ENCODE measurements around the gene ADIG.

ADIG gene

GRCh38 chr20:38608188-38608587, 27.2 kb downstream of the ADIG start:
- TF ChIP-seq CTCF (IDR thresholded peaks at IDR 0.05; ENCODE audit: low read depth, low read length) = no peak
- no peak for DNase-seq (ENCODE audit: low read depth, low spot score)
- in situ Hi-C loops (cut with HindIII; ENCODE audit: low sequenced_read_pairs) = no loop called here
- no peak overlapping the region for H3K4me3 ChIP-seq (ENCODE audit: low read depth, low read length)

- TF ChIP-seq CTCF (IDR thresholded peaks at IDR 0.05; ENCODE audit: low read depth, low read length) = no peak
- no peak for DNase-seq (ENCODE audit: low read depth, low spot score)
- H3K4me3 ChIP-seq (ENCODE audit: low read depth, low read length) = no peak overlapping the region
- in situ Hi-C loops (cut with HindIII; ENCODE audit: low sequenced_read_pairs) = no loop called here
These were observed 28.8 kb downstream of the ADIG start for GRCh38 chr20:38609815-38610214.

- no peak for DNase-seq (ENCODE audit: low read depth, low spot score)
- H3K4me3 ChIP-seq (ENCODE audit: low read depth, low read length) = no peak overlapping the region
- in situ Hi-C loops (cut with HindIII; ENCODE audit: low sequenced_read_pairs) = no loop called here
- TF ChIP-seq CTCF (IDR thresholded peaks at IDR 0.05; ENCODE audit: low read depth, low read length) = no peak
These were observed 29.5 kb downstream of the ADIG start for GRCh38 chr20:38610521-38610920.

GRCh38 chr20:38612751-38613515, 31.9 kb downstream of the ADIG start:
- no peak for DNase-seq (ENCODE audit: low read depth, low spot score)
- in situ Hi-C loops (cut with HindIII; ENCODE audit: low sequenced_read_pairs) = no loop called here
- TF ChIP-seq CTCF (IDR thresholded peaks at IDR 0.05; ENCODE audit: low read depth, low read length) = no peak
- H3K4me3 ChIP-seq (ENCODE audit: low read depth, low read length) = no peak overlapping the region

GRCh38 chr20:38615283-38615682, 34.3 kb downstream of the ADIG start:
- no peak for TF ChIP-seq CTCF (IDR thresholded peaks at IDR 0.05; ENCODE audit: low read depth, low read length)
- DNase-seq (ENCODE audit: low read depth, low spot score) = no peak
- no peak overlapping the region for H3K4me3 ChIP-seq (ENCODE audit: low read depth, low read length)
- in situ Hi-C loops (cut with HindIII; ENCODE audit: low sequenced_read_pairs) = no loop called here

GRCh38 chr20:38616457-38616856, 35.5 kb downstream of the ADIG start:
- no peak for DNase-seq (ENCODE audit: low read depth, low spot score)
- TF ChIP-seq CTCF (IDR thresholded peaks at IDR 0.05; ENCODE audit: low read depth, low read length) = no peak
- no peak overlapping the region for H3K4me3 ChIP-seq (ENCODE audit: low read depth, low read length)
- in situ Hi-C loops (cut with HindIII; ENCODE audit: low sequenced_read_pairs) = no loop called here
